HG02938 (cell line): ENCODE data around the gene CEP85L.

Experiments
- ATAC-seq: cut with Tn5 transposase; IDR thresholded peaks from one replicate; pipeline ENCODE4 v1.9.1; 2021; ENCODE audit warnings: mild to moderate bottlenecking, moderate library complexity; ENCODE audit not compliant: unreplicated experiment

CEP85L gene

DNA sequence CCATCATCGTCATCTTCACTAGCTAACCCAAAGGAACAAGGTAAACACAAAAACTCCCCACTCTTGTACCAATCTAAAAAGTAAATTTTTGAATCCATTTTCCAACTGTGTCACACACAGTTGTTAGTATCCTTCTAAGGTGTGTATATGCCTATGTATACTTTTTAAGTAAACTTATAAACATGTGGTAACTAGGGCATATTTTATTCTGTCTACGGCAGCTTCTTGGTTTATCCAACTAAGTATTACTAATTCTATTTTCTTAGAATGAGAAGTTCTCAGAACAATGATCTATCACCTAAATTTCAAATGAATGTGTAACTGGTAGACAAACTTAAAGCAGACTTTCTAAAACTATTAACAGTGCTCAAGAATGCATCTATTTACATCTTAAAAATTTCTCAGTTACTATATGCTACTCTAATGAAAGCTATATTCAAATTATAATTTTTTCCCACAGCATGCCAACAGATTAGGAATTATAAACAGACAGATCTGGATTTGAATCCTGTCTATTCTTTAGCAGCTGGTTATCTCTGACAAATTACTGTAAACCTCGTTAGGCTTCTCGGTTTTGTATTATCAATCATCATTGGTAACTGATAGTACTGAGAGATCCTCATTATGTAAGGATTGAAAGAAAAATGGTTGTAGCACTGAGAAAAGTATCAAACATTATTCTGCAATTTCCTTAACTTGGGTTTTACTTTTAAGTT lies 105.1 kb downstream of the CEP85L start:
- no peak for ATAC-seq

DNA sequence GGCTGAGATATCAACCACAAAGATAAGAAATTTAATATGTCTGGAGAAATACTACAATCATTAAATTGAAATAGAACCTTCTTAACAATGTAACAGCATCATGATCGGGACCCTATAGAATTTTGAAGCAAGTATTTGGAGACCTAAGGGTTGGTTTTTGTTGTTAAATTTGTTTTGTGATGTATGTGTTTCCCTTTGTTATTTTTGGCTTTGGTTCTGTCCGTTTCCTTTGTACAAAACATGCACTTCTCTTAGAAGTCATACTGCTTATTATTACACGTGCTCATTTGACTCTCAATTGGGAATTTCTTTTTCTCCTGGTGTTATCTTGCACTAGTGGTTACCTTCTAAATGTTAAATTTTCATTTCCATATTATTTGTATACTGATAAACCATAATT lies 107.3 kb downstream of the CEP85L start:
- no peak for ATAC-seq

DNA sequence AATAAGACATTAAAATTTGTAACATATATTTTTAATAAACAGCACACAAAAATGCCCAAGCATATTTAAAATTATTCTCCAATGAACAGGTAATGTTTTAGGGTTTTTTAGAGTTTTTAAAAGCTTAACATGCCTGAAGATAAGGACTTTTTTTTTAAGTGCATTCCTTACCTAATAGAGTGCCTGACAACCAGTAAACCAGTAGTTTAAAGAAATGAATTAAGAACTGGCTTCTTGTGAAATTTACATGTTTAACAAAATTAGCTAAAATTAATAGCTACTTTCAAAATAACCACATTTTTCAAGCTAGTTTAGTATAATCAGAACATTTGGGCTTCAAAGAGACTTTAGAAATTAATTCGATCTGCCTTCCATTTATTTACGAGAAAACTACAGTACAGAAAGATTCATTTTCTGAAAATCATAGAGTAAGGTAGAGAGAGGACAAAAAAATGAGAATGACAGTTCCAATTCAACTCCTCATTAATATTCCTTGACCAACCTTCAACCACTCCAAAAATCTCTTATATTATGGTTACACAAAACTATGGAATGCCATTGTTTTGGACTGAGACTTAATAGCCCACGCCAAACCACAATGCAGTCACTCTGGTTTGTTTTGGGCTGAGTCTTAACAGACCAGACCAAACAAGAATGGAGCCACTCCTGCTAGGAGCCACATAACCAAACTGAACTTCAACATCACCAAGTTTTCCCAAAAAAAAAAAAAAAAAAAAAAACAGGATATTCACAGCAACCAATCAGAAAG lies 109.0 kb downstream of the CEP85L start:
- no peak for ATAC-seq

DNA sequence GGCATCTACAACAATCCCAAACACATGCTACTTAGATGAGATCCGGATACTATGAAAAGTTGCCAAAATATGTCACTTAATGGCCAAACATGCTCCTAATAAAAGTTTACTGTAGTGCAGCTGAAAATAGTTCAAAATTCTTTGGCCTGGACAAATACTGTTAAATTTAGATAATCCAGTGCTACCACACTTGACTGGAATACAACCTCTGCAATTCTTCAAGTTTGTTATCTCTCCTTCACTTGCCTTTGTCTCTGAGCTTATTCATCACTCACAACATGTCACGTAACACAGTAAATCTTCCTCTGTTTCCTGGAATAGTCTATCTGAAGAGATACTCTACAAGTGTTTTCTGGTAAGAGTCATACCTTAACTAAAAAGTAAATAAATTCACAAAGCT lies 113.8 kb downstream of the CEP85L start:
- no peak for ATAC-seq

DNA sequence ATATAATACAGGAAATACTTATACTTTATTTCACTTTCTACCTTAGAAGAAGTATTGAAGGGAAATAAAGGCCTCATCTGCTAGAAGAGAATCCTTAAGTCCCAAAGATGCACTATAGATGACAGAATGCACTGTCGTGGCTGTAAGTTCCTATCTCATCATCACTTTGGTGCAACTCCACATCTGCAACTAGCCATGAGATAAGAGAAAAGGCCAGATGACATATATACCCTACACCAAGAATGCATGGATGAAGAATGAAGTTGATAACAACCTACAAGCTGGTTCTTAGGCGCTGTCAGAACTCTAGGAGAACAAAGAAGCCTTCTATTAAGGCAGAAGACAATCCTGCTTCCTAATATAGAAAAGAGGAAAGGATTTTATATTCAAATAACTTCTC lies 114.9 kb downstream of the CEP85L start:
- ATAC-seq: no peak

DNA sequence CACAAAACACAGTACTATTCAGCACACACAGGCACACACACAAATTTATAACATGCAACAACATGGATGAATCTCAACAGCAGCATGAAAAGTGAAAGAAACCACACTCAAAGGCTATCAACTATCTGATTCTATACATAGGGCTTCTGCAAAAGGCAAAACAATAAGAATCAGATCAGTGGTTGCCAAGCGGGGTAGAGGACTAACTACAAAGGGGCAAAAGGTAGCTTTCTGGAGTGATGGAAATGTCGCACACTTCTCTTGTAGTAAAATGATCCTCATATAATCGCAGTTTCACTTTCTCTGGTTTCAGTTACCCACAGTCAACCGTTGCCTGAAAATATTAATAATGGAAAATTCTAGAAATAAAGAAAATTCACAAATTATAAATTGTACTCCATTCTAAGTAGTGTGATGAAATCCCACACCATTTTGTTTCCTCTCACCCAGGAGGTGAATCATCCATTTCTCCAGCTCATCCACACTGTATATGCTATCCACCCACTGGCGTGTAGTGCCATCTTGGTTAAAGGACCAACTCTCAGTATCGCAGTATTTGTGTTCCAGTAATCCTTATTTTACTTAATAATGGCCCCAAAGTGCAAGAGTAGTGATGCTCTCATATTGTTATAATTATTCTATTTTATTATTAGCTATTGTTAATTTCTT lies 116.1 kb downstream of the CEP85L start:
- no peak for ATAC-seq

DNA sequence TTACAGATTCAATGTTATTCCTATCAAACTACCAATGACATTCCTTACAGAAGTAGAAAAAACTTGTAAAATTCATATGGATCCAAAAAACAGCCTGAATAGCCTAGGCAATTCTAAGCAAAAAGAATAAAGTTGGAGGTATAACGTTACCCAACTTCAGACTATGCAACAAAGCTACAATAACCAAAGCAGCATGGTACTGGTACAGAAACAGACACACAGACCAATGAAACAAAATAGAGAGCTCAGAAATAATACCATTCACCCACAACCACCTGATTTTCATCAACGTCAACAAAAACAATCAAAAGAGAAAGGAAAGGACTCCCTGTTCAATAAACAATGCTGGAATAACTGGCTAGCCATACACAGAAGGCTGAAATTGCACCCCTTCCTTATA lies 120.4 kb downstream of the CEP85L start:
- no peak for ATAC-seq

DNA sequence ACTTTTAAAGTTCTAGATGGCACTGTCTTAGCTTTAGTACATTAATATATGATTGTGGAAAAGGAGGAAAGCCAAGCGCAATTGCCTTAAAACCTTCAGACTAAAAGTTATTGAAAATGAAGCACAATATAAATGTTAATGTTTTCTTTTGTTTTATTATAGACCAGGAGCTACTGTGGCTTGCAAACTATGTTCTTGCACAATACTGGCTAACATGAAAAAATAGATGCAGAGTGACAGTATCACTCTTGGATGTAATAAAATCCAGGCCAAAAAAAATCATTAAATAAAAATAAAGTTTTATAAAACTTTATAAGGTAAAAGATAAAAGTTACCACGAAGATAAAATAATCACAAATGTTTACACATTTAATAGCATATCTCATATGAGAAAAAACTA lies 121.6 kb downstream of the CEP85L start:
- ATAC-seq: no peak

DNA sequence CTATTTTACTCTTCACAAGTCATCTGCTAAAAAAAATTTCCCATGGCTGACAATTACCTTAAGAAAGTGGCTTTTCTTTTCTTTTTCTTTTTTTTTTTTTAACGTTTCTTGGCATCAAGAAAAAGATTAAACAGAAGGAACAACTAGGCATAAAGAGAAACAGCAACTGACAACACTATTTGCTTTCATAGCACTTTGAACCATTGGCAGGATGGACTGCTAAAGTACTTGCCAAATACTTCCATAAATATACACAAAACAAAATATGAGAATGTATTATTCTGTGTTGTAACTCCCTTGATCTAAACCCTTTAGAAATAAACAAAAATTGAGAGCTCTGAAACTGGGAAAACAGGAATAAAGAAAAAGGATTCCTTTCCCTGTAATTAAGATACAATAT lies 123.3 kb downstream of the CEP85L start:
- ATAC-seq: no peak

DNA sequence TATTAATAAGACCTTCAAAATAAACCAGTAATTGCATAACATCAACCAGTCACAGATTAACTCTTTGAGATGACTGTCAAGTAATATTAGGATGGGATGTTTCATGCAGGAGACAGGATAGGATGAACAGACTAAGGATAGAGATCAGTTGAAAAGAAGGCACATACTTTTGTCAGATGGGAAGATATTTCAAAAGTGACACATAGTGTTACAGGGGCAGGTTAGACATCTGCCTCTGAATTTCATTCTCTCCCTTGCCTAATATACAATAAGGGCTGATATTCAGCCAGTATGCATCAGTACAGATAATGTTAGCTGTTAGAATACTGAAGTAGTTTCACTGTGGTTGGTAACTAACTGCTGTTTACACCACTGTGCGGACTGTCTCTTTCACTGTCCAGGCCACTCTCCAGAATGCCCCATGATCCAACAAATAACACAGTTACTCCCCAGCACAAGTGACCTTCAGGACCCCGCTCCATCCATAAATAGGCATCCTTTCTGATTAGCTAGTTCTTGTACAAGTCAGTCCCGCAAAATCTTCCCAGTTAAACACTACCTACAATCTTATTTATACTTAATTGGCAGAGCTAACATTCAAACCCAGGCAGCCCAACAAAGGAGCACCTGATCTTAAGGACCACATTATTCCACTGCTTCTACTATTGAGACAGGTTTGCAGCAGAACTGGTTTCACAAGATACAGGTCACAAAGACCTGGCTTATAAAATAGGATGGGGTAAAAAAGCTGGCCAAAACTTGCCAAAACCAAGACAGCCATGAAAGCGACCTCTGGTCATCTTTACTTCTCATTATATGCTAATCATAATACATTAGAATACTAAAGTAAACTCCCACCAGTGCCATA lies 125.2 kb downstream of the CEP85L start:
- no peak for ATAC-seq

DNA sequence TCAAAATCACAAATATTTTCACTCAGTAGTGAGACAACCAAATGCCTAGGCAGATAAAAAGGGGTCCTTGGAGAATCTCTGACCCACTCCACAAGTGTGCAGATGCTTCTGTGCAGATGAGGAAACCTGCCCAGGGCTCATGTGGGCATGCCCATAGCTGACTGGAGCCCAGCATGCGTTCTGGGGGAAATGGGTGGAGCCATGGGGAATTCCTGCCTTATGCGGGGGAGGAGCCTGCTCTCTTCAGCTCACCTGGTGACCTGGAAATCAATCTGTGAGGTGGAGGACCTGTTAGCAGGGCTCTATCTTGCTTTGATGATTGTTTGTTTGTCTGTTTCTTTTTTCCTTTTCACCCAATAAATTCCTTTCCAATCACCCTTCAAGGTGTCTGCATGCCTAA lies 126.7 kb downstream of the CEP85L start:
- no peak for ATAC-seq

DNA sequence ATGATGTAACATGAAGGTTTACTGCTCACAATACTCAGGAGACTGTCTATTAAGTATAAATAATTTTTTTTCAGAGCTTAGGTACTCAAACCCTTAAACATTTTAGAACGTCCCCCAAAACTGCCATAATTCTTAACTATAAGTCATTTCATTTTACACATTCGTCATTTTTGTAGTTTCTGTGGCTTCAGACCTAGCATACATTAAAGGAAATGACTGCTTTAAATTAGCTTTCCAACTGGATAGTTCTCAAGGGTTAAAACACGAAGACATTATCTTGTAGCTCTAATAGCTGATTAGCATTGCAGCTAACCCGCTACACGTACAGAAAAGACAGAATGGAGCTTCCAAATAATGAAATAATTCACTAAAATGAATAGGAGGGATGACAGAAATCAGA lies 128.2 kb downstream of the CEP85L start:
- no peak for ATAC-seq

DNA sequence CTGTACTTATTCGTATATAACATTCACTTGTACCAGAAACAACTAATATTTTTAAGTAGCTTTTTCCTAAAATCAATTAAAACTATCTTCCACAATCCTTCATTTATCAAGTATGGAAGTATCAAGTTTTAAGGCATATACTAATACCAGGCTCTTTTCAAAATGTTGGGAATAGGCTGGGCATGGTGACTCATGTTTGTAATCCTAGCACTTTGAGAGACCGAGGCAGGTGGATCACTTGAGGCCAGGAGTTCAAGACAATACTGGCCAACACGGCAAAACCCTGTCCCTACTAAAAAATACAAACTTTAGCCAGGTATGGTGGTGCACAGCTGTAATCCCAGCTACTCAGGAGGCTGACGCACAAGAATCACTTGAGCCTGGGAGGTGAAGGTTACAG lies 129.0 kb downstream of the CEP85L start:
- no peak for ATAC-seq

DNA sequence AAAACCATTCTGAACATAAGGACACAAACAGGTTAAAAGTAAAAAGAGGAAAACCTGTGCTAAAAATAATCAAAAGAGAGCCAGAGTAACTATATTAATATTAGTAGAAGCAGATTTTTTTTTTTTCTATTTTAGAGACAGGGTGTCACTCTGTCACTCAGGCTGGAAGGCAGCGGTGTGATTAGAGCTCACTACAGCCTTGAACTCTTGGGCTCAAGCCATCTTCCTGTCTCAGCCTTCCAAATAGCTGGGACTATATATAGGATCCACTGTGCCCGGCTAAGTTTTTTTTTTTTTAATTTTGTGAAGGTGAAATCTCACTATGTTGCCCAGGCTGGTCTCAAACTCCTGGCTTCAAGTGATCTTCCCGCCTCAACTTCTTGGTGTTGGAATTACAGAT lies 136.7 kb downstream of the CEP85L start:
- no peak for ATAC-seq

DNA sequence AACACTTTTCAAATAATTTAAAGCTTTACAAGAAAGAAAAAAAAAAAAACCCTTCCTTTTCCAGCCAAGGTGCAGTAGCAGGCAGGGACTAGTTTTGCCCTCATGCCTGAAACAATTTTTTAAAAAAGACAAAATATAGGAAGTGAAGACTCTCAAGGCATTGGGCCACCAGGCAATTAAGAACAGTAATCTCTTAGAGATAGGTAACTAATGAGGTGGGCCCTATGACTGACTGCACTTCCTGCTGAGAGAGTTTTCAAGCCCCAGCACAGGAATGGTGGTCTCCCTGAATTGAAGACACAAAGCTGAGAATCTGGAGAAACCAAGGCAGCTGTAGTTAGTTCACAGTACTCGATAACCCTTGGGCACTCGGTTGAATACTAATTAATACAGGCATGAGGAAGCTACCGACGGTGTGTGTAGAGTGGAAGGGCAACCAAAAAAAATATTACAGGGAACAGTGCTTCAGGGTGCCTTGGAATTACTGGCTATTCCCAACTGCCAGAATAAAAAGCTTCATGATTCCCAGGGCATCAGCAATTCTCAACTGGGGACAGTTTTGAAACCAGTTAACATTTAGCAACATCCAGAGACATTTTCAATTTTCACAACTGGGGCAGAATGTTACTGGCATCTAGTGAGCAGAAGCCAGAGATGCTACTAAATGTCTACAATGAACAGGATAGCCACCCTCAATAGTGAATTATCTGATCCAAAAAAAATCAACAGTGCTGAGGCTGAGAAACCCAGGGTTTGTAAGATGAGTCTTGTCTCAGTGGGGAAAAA lies 139.3 kb downstream of the CEP85L start:
- no peak for ATAC-seq

DNA sequence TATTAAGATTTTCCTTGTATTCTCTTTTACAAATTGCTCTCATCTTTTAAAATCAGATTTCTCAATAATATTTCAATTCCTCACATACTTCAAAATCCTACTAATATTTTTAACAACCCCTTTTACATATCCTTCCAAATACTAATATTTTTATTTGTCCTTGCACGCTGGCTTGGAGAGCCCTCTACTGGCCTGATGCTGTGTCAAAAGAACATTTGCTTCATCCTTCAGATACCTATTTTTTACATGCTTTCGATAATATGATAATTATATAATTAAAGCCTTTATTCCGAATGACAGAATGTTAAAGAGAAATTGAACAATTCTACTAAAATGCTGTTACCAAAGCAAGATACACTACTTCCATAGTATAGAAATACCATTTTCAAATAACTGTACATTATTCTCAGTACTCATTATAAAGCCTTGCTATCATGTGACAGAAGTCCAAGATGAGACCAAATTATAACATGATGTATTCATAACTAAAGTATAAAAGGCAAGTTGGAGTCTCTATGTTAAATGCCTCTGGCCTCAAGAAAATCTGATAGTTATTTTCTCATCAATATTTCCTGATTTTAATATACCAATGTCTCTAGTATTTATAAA lies 142.3 kb downstream of the CEP85L start:
- no peak for ATAC-seq

DNA sequence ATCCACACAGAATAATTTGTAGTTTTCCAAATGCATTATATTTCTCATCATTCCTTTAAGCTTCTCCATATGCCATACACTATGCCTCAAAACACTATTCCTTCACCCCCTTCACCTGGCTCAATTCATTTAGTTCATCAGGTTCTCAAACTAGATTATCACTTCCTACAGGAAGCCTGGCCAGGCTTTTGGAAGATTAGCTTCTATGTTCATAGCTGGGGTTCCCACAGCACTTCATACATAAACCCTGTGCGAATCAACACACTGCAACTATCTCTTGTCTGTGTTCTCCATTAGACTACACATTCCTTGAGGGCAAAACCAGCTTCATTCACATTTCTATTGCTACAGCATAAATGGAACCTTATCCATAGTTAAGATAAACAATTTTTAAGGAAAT lies 143.8 kb downstream of the CEP85L start:
- ATAC-seq: no peak

DNA sequence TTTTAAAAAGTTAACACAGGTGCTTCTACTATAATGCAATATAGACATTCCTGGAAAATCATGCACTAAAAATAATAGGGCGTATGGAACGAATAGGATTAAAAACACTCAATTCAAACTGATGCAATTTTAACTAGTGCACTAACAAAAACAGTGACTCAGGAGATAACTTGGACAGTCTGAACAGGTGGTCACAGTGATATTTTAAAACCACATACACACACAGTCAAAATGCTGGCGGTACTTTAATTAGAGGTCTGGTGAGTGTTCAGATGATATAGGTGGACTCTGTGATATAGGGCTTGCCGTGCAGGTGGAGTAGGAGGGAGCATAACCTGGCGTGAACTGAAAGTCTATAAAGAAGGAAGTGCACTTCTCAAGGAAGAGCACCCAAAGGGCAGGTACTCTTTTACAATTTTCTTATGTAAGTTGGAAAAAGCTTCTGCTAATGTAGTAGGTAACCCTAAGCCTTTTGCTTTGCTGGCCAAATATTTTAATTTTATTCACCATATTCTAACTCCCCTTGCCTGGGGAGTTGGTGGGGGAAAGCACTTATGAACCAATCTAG lies 145.2 kb downstream of the CEP85L start:
- ATAC-seq: no peak

DNA sequence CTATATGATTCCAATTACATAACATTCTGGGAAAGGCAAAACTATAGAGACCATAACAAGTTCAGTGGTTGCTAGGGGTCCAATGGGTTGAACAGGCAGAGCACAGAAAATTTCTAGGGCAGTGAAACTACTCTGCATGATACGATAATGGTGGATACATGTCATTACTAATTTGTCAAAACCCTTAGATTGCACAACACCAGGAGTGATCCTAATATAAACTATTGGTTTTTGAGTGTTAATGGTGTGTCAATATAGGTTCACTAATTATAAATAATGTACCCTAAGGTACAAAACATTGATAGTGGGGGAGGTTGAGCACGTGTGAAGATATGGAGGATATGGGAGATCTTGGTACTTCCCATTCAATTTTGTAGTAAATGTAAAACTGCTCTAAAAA lies 145.7 kb downstream of the CEP85L start:
- no peak for ATAC-seq

DNA sequence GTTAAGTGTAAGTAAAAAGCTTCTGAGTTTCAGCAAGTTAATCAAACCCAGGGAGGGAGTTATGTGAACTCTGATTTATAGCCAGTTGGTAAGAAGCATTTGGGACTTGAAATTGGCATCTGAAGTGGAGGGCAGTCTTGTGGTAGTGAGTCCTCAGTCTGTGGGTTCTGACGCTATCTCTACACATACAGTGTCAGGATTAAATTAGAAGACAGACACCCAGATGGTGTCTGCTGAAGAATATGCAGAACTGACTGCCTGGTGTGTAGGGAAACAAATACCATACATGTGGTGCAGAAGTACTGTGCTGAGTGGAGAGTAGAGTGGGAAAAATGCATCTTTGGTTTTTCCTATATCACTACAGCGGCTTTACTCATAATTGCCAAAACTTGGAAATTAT lies 146.8 kb downstream of the CEP85L start:
- no peak for ATAC-seq
